Brain microvascular endothelial cell (primary cell): ENCODE measurements around the gene CCDC197.

Experiments
- DNase-seq: peaks from one replicate; pipeline ENCODE4 v3.0.0-alpha.2; 2020
- H3K27ac ChIP-seq: fragments of 250-450 bp; sonication (Bioruptor Pico); 2 replicates; pipeline ENCODE4 v1.5.1; 2020; ENCODE audit warnings: mild to moderate bottlenecking, moderate library complexity
- H3K27me3 ChIP-seq: fragments of 250-450 bp; sonication (Bioruptor Pico); replicated peaks from 2 replicates; pipeline ENCODE4 v1.5.1; 2020; ENCODE audit warnings: mild to moderate bottlenecking
- H3K36me3 ChIP-seq: fragments of 250-450 bp; sonication (Bioruptor Pico); replicated peaks from 2 replicates; pipeline ENCODE4 v1.5.1; 2020; ENCODE audit warnings: mild to moderate bottlenecking
- H3K4me3 ChIP-seq: 2 replicates; pipeline ENCODE4 v1.5.1; 2011; ENCODE audit warnings: low read depth, mild to moderate bottlenecking, control low read depth, low read length, moderate library complexity
- in situ Hi-C: cut with HindIII; loops from 2 replicates; pipeline ENCODE4 v1.10.0; 2017; ENCODE audit warnings: low sequenced_read_pairs, low pct_ligation_motif_present
- TF ChIP-seq, protein P1 (sequence below): IDR thresholded peaks from 2 replicates; pipeline ENCODE4 v1.5.1; 2011; ENCODE audit warnings: low read depth, mild to moderate bottlenecking, moderate library complexity, low read length, control low read depth, inconsistent platforms; ENCODE audit errors: missing control alignments

CCDC197 gene

DNA sequence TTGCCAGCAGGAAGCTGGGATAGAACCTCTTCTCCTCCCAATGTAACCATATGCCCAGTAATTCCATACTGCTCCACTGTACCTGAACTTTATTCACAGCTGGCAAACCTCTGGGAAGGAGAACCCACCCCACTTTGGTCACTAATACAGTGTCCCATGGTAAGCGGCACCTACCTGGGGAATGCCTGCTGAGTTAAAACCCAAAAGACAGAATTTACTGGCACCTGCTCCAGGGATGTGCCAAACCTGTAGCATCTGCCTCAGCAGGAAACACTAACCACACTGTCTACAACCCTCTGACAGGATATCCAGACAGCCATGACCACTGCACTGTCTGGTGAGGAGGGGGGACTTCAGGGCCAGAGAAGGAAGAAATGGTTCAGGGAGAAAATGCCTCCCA, 57.3 kb downstream of the CCDC197 start:
- TF ChIP-seq, protein P1, sequence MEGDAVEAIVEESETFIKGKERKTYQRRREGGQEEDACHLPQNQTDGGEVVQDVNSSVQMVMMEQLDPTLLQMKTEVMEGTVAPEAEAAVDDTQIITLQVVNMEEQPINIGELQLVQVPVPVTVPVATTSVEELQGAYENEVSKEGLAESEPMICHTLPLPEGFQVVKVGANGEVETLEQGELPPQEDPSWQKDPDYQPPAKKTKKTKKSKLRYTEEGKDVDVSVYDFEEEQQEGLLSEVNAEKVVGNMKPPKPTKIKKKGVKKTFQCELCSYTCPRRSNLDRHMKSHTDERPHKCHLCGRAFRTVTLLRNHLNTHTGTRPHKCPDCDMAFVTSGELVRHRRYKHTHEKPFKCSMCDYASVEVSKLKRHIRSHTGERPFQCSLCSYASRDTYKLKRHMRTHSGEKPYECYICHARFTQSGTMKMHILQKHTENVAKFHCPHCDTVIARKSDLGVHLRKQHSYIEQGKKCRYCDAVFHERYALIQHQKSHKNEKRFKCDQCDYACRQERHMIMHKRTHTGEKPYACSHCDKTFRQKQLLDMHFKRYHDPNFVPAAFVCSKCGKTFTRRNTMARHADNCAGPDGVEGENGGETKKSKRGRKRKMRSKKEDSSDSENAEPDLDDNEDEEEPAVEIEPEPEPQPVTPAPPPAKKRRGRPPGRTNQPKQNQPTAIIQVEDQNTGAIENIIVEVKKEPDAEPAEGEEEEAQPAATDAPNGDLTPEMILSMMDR, result no peak
- no peak overlapping the region for H3K4me3 ChIP-seq
- H3K36me3 ChIP-seq, result peaks cover 63% of the 10 kb centered on the region
- no peak overlapping the region for H3K27ac ChIP-seq
- no peak for DNase-seq
- no peaks in the 10 kb centered on the region for H3K27me3 ChIP-seq
- in situ Hi-C loops, result no loop called here

DNA sequence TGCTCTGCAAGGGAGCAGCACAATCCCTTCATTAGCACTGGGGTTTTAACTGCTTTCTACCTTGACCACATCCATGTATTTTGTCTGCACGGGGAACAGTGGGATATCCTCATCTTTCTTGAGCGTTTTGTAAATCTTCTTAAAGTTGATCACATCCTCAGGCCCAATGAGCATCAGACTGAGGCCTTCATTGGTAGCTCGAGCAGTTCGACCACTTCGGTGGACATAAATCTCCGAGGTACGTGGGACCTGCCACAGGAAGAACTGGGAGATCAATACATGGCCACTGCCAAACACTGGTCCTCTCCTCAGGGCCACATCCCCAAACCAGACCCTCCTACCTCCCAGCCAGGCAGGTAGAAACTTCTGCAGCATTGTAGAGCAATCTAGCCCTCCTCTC, 57.8 kb downstream of the CCDC197 start:
- no peak overlapping the region for H3K4me3 ChIP-seq
- no peaks in the 10 kb centered on the region for H3K27me3 ChIP-seq
- DNase-seq, result no peak
- in situ Hi-C loops, result no loop called here
- peaks cover 62% of the 10 kb centered on the region for H3K36me3 ChIP-seq
- TF ChIP-seq, protein P1, result no peak
- H3K27ac ChIP-seq, result no peak overlapping the region

DNA sequence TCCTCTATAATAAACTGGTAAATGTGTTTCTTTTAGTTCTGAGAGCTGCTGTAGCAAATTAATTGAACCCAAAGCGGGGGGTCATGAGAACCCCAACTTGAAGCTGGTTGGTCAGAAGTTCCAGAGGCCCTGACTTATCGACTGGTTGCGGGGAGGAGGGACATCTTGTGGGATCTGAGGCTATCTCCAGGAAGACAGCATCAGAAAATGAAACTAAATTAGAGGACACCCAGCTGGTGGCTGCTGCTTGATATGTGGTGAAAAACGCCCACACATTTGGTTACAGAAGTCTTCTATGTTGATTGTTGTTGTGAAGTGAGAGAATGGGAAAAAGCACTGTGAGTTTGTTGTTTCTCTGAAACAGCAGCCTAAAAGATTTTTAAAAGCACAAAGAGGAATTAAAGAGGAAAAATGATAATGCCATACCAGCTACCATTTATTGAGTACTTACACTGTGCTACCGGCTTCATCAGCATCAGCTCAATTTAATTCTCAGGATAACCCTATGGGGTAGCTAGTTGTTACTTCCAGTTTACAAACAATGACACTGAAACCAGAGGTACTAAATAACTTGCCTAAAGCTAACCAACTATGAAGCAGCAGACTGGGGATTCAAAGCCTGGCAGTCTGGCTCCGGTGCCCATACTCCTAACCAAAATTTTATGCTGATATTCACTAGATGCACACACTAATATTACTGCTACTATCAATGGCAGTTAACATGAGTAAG, 59.6 kb downstream of the CCDC197 start:
- no peaks in the 10 kb centered on the region for H3K27me3 ChIP-seq
- no peak overlapping the region for H3K27ac ChIP-seq
- TF ChIP-seq, protein P1, result no peak
- H3K36me3 ChIP-seq, result peaks cover 65% of the 10 kb centered on the region
- peak; percentile 25 for DNase-seq
- H3K4me3 ChIP-seq, result no peak overlapping the region
- in situ Hi-C loops, result no loop called here

DNA sequence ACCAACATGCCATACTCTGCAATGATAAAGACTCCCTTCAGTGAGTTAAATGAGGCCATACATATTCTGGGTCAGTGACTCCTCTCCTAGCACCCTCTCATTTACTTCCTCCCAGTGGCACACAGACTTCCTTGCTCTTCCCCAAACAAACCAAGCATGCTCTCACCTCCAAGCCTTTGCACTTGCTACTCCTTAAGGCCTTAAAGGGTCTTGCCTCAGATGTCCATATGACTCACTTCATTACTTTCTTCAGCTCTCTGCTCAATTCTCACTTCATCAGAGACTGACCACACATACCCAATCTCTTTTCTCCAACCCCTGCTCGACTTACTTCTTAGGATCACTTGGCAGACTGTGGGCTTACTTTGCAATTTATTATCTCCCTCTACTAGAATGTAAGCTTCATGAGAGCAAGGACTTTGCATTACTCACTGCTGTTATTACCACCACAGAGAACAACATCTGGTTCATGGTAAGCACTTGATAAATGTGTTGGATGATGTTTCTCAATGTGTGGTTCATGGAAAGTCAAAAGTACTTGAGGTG, 61.1 kb downstream of the CCDC197 start:
- DNase-seq, result no peak
- peaks cover 55% of the 10 kb centered on the region for H3K36me3 ChIP-seq
- H3K27me3 ChIP-seq, result no peaks in the 10 kb centered on the region
- H3K27ac ChIP-seq, result no peak overlapping the region
- TF ChIP-seq, protein P1, result no peak
- in situ Hi-C loops, result no loop called here
- H3K4me3 ChIP-seq, result no peak overlapping the region
